IPS-18a (cell line): ENCODE measurements around the gene CX3CL1.
"Not testable (repeated sequence)": the region's sequence is repeated elsewhere in the genome, so short reads cannot be mapped to it uniquely, and the experiment has no call there.

Experiments used
- H3K27ac ChIP-seq: one replicate; pipeline ENCODE4 v1.5.1; 2013; ENCODE audit warnings: low read length
- H3K27me3 ChIP-seq: one replicate; pipeline ENCODE4 v1.6.1; 2013; ENCODE audit warnings: mild to moderate bottlenecking, low read length; ENCODE audit not compliant: control insufficient read depth, insufficient read depth
- H3K36me3 ChIP-seq: one replicate; pipeline ENCODE4 v1.6.1; 2013; ENCODE audit warnings: low read depth, low read length; ENCODE audit not compliant: control insufficient read depth
- H3K4me1 ChIP-seq: one replicate; pipeline ENCODE4 v1.6.1; 2013; ENCODE audit warnings: low read depth, low read length; ENCODE audit not compliant: control insufficient read depth
- H3K4me3 ChIP-seq: one replicate; pipeline ENCODE4 v1.5.1; 2013; ENCODE audit warnings: low read length
- H3K9ac ChIP-seq: one replicate; pipeline ENCODE4 v1.6.1; 2013; ENCODE audit warnings: mild to moderate bottlenecking, low read length, moderate library complexity
- H3K9me3 ChIP-seq: one replicate; pipeline ENCODE4 v1.6.1; 2013; ENCODE audit warnings: low read depth, low read length; ENCODE audit not compliant: control insufficient read depth

Gene CX3CL1

GRCh38 chr16:57344094-57344493 is 28.2 kb upstream of the CX3CL1 start:
- H3K9ac ChIP-seq, H3K4me1 ChIP-seq, H3K36me3 ChIP-seq, H3K27ac ChIP-seq, H3K4me3 ChIP-seq, H3K27me3 ChIP-seq, H3K9me3 ChIP-seq: not testable (repeated sequence)

DNA sequence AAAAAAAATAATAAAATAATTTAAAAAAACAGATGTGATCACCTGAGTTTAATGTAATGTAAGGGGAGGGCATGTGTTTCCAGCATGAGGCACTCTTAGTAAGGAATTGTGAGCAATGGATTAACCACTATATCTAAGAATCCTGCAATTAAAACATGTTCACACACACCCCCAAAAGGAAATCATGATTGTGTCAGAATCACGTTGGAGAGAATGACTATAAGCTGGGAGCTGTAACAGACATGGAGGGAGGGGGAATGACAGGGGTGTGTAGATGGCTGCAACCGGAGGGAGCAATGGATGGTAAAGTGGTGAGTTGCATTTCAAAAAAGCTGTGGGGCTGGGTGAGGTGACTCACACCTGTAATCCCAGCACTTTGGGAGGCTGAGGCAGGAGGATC is 27.3 kb upstream of the CX3CL1 start:
- H3K27ac ChIP-seq: no peak overlapping the region
- no peak overlapping the region for H3K4me3 ChIP-seq
- no peaks in the 10 kb centered on the region for H3K4me1 ChIP-seq
- no peaks in the 10 kb centered on the region for H3K9me3 ChIP-seq
- H3K27me3 ChIP-seq: no peaks in the 10 kb centered on the region
- H3K36me3 ChIP-seq: no peaks in the 10 kb centered on the region
- H3K9ac ChIP-seq: no peak overlapping the region

DNA sequence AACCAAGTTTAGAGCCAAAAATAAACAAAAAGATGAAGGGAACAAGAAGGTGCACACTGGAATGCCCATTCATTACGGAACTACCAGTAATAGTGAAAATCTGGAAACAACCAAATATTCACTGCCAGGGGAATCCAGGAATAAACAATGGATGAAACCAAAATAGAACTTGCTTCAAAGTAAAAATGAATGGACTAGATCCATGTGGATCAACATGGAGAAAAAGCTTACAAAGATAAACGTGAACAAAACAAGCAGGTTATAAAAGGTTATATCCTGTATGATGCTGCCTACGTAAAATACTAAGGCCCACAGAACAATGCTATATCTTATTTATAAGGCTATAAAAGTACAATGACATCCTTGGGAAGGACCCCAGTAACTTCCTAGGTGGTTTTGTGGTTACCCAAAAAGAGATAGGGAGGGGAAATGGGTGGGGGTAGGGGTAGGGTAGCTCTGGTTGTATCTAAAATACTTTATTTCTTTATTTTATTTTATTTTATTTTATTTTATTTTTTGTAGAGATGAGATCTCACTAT is 26.6 kb upstream of the CX3CL1 start:
- no peak overlapping the region for H3K4me3 ChIP-seq
- no peaks in the 10 kb centered on the region for H3K36me3 ChIP-seq
- H3K27me3 ChIP-seq: no peaks in the 10 kb centered on the region
- no peaks in the 10 kb centered on the region for H3K9me3 ChIP-seq
- H3K9ac ChIP-seq: no peak overlapping the region
- H3K27ac ChIP-seq: no peak overlapping the region
- H3K4me1 ChIP-seq: no peaks in the 10 kb centered on the region

- no peak overlapping the region for H3K9ac ChIP-seq
- H3K4me1 ChIP-seq: no peaks in the 10 kb centered on the region
- no peak overlapping the region for H3K4me3 ChIP-seq
- no peak overlapping the region for H3K27ac ChIP-seq
- no peaks in the 10 kb centered on the region for H3K27me3 ChIP-seq
- no peaks in the 10 kb centered on the region for H3K9me3 ChIP-seq
- no peaks in the 10 kb centered on the region for H3K36me3 ChIP-seq
Observed at GRCh38 chr16:57347858-57348257, 24.4 kb upstream of the CX3CL1 start.

DNA sequence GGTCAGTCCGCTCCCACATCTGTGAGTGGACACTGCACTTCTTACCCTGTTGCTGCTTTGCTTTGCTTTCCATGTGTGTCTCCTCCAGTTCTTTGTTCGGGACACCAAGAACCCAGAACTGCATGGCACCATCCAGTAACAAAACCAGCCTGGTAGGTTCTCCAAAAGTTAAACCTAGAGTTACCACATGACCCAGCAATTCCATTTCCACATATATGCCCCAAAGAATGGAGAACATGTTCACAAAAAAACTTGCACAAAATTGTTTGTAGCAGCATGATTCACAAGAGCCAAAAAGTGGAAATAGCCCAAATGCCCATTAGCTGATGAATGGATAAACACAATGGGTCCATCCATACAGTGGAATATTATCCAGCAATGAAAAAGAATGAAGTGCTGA is 24.0 kb upstream of the CX3CL1 start:
- H3K9me3 ChIP-seq: no peaks in the 10 kb centered on the region
- no peaks in the 10 kb centered on the region for H3K36me3 ChIP-seq
- no peak overlapping the region for H3K9ac ChIP-seq
- no peak overlapping the region for H3K27ac ChIP-seq
- H3K4me3 ChIP-seq: no peak overlapping the region
- H3K27me3 ChIP-seq: no peaks in the 10 kb centered on the region
- no peaks in the 10 kb centered on the region for H3K4me1 ChIP-seq

GRCh38 chr16:57349212-57350031 is 22.9 kb upstream of the CX3CL1 start:
- H3K4me3 ChIP-seq: no peak overlapping the region
- H3K27me3 ChIP-seq: no peaks in the 10 kb centered on the region
- H3K9me3 ChIP-seq: no peaks in the 10 kb centered on the region
- no peaks in the 10 kb centered on the region for H3K36me3 ChIP-seq
- H3K4me1 ChIP-seq: no peaks in the 10 kb centered on the region
- H3K9ac ChIP-seq: no peak overlapping the region
- no peak overlapping the region for H3K27ac ChIP-seq

DNA sequence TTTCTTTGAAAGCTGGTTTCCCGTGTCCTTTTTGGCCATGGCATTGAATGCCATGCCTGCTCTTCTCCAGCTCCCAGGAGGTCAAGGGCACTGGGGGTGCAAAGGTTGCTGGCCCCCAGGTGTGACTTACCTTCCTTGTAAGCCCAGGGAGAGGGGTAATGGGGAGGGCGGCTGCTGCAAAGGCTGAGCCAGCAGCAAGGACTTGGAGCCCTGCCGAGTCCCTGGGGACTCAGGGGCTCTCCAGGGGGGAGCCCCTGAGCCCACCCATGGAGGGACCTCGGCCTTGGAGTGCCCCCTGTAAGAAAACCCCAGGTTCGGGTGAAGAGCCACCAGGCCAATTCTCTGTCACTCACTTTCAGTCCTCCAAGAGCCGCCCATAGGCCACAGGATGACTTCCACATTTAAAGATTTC is 19.6 kb upstream of the CX3CL1 start:
- Histone ChIP-seq H3K9me3 (no peaks in the 10 kb centered on the region), H3K36me3 (no peaks in the 10 kb centered on the region), H3K9ac (no peak overlapping the region), H3K4me3 (no peak overlapping the region), H3K4me1 (no peaks in the 10 kb centered on the region), H3K27ac (no peak overlapping the region), H3K27me3 (no peaks in the 10 kb centered on the region)

GRCh38 chr16:57354311-57354710 is 18.0 kb upstream of the CX3CL1 start:
- Histone ChIP-seq H3K4me3 (no peak overlapping the region), H3K27ac (no peak overlapping the region), H3K9me3 (no peaks in the 10 kb centered on the region), H3K4me1 (no peaks in the 10 kb centered on the region), H3K27me3 (no peaks in the 10 kb centered on the region), H3K36me3 (no peaks in the 10 kb centered on the region), H3K9ac (no peak overlapping the region)

DNA sequence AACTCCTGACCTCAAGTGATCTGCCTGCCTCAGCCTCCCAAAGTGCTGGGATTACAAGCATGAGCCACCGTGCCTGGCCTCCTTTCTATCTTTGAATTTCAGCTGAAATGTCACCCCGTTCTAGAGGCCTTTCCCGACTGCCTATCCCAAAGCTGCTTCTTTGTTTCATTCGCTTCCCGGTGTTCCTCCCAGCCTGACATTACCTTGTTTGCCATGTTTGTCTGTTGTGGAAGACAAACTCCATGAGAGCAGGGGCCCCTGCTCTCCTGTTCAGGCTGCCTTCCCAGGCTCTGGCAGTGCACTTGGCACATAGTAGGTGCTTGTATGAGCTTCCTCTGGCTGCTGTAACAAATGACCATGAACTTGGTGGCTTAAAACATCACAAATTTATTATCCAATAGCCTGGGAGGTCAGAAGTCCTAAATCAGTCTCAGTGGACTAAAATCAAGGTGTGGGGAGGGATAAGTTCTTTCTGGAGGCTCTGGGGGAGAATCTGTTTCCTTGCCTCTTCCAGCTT is 16.3 kb upstream of the CX3CL1 start:
- H3K9me3 ChIP-seq: no peaks in the 10 kb centered on the region
- H3K4me1 ChIP-seq: no peaks in the 10 kb centered on the region
- H3K9ac ChIP-seq: no peak overlapping the region
- H3K27me3 ChIP-seq: no peaks in the 10 kb centered on the region
- no peak overlapping the region for H3K27ac ChIP-seq
- H3K4me3 ChIP-seq: no peak overlapping the region
- H3K36me3 ChIP-seq: no peaks in the 10 kb centered on the region

DNA sequence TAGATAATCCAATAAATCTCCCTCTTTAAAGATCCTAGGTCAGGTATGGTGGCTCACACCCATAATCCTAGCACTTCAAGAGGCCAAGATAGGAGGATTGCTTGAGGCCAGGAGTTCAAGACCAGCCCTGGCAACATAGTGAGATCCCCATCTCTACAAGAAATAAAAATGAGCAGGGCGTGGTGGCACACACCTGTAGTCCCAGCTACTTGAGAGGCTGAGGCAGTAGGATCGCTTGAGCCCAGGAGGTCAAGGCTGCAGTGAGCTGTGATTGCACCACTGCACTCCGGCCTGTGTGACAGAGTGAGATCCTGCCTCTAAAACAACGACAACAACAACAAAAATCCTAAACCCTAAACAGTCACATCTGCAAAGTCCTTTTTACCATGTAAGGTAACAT is 15.7 kb upstream of the CX3CL1 start:
- H3K36me3 ChIP-seq: no peaks in the 10 kb centered on the region
- H3K4me3 ChIP-seq: no peak overlapping the region
- no peaks in the 10 kb centered on the region for H3K4me1 ChIP-seq
- H3K27ac ChIP-seq: no peak overlapping the region
- no peak overlapping the region for H3K9ac ChIP-seq
- no peaks in the 10 kb centered on the region for H3K9me3 ChIP-seq
- no peaks in the 10 kb centered on the region for H3K27me3 ChIP-seq

DNA sequence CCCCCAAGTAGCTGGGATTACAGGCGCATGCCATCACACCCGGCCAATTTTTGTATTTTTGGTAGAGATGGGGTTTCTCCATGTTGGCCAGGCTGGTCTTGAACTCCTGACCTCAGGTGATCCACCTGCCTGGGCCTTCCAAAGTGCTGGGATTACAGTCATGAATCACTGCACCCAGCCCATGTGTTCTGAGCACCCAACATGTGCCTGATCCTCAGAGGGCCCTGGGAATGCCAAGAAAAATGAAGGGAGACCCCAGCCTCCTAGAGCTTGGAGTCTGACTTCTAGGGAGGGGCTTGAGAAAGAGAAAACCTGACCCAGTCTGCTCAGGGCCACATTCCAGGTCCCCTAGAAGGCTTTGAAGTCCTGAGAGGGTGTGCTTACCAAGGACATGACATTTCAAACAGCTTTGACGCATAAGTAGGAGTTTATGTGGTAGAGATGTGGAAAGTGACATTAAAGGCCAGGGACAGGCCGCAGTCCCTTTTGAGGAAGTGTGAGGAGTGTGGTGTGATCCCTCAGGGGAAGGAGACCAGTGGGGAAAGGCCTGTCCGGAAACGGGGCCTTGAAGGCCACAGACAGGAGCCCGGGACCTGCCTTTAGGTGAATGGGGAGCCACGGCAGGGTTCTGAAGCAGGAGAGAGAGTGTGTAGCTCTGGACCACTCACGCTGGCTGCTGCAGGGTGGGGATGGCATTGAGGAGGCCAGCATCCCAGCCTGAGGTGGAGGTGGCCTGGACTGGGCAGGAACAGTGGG is 14.8 kb upstream of the CX3CL1 start:
- Histone ChIP-seq H3K4me3 (no peak overlapping the region), H3K27ac (no peak overlapping the region), H3K9me3 (no peaks in the 10 kb centered on the region), H3K4me1 (no peaks in the 10 kb centered on the region), H3K27me3 (no peaks in the 10 kb centered on the region), H3K9ac (no peak overlapping the region), H3K36me3 (no peaks in the 10 kb centered on the region)
